H9 (cell line): ENCODE measurements around the gene NDUFV2. TPM values are rescaled to one million over a fixed set of nuclear protein-coding genes. Genes with fewer than 3 reads are reported as not detected.

ENCODE experiments used
- DNase-seq: peaks from one replicate; pipeline ENCODE4 v3.0.0-alpha.2; 2017
- H2AFZ ChIP-seq: one replicate; pipeline ENCODE4 v1.6.1; 2013; ENCODE audit warnings: mild to moderate bottlenecking, low read length, control low read depth, moderate library complexity
- H2AK5ac ChIP-seq: 2 replicates; pipeline ENCODE4 v1.6.1; 2013; ENCODE audit warnings: low read length, control low read depth, mixed read lengths; ENCODE audit not compliant: insufficient read length
- H2BK120ac ChIP-seq: one replicate; pipeline ENCODE4 v1.6.1; 2013; ENCODE audit warnings: low read depth, mild to moderate bottlenecking, low read length, control low read depth, inconsistent platforms; ENCODE audit not compliant: poor library complexity, severe bottlenecking
- H2BK12ac ChIP-seq: 2 replicates; pipeline ENCODE4 v1.6.1; 2013; ENCODE audit warnings: low read length, control low read depth, mixed read lengths, low read depth; ENCODE audit not compliant: insufficient read length
- H2BK15ac ChIP-seq: 2 replicates; pipeline ENCODE4 v1.6.1; 2013; ENCODE audit warnings: low read depth, low read length, control low read depth
- H2BK20ac ChIP-seq: one replicate; pipeline ENCODE4 v1.6.1; 2013; ENCODE audit warnings: low read depth, mild to moderate bottlenecking, low read length, control low read depth, inconsistent platforms; ENCODE audit not compliant: poor library complexity, severe bottlenecking
- H2BK5ac ChIP-seq: 2 replicates; pipeline ENCODE4 v1.6.1; 2013; ENCODE audit warnings: low read length, control low read depth, mixed read lengths; ENCODE audit not compliant: insufficient read length
- H3K14ac ChIP-seq: 2 replicates; pipeline ENCODE4 v1.6.1; 2013; ENCODE audit warnings: low read length, control low read depth; ENCODE audit not compliant: insufficient read depth
- H3K18ac ChIP-seq: 2 replicates; pipeline ENCODE4 v1.6.1; 2013; ENCODE audit warnings: low read depth, mild to moderate bottlenecking, mixed read lengths, low read length, control low read depth; ENCODE audit not compliant: insufficient read length
- H3K23ac ChIP-seq: 2 replicates; pipeline ENCODE4 v1.6.1; 2013; ENCODE audit warnings: low read length, control low read depth, mixed read lengths, low read depth; ENCODE audit not compliant: insufficient read length
- H3K23me2 ChIP-seq: 2 replicates; pipeline ENCODE4 v1.6.1; 2013; ENCODE audit warnings: low read depth, mild to moderate bottlenecking, mixed read lengths, low read length, control low read depth; ENCODE audit not compliant: insufficient read length, poor library complexity, severe bottlenecking
- H3K27ac ChIP-seq: 2 replicates; pipeline ENCODE4 v1.5.1; 2013; ENCODE audit warnings: low read length, control low read depth, mixed read lengths, low read depth; ENCODE audit not compliant: insufficient read length
- H3K27me3 ChIP-seq: 2 replicates; pipeline ENCODE4 v1.6.1; 2013; ENCODE audit warnings: low read length, control low read depth, inconsistent platforms; ENCODE audit not compliant: insufficient read depth
- H3K4ac ChIP-seq: 2 replicates; pipeline ENCODE4 v1.6.1; 2013; ENCODE audit warnings: low read depth, mild to moderate bottlenecking, control low read depth, inconsistent platforms, low read length, moderate library complexity
- H3K4me1 ChIP-seq: 2 replicates; pipeline ENCODE4 v1.6.1; 2013; ENCODE audit warnings: low read length, control low read depth, inconsistent platforms; ENCODE audit not compliant: insufficient read depth
- H3K4me2 ChIP-seq: 2 replicates; pipeline ENCODE4 v1.6.1; 2013; ENCODE audit warnings: low read length, control low read depth, mixed read lengths; ENCODE audit not compliant: insufficient read length, insufficient read depth
- H3K56ac ChIP-seq: 2 replicates; pipeline ENCODE4 v1.6.1; 2013; ENCODE audit warnings: low read depth, mild to moderate bottlenecking, mixed read lengths, low read length, control low read depth; ENCODE audit not compliant: insufficient read length
- H3K79me1 ChIP-seq: 2 replicates; pipeline ENCODE4 v1.6.1; 2013; ENCODE audit warnings: low read depth, mild to moderate bottlenecking, moderate library complexity, low read length, control low read depth, inconsistent platforms; ENCODE audit not compliant: insufficient read depth, poor library complexity, severe bottlenecking
- H3K79me2 ChIP-seq: 2 replicates; pipeline ENCODE4 v1.6.1; 2013; ENCODE audit warnings: low read length, control low read depth, inconsistent platforms; ENCODE audit not compliant: insufficient read depth
- H3K9ac ChIP-seq: 2 replicates; pipeline ENCODE4 v1.6.1; 2013; ENCODE audit warnings: low read length, control low read depth, mixed read lengths; ENCODE audit not compliant: insufficient read length; ENCODE audit errors: extremely low read depth
- H3K9me3 ChIP-seq: one replicate; pipeline ENCODE4 v1.6.1; 2013; ENCODE audit warnings: low read depth, low read length, inconsistent platforms; ENCODE audit not compliant: control insufficient read depth
- H3T11ph ChIP-seq: one replicate; pipeline ENCODE4 v1.6.1; 2013; ENCODE audit warnings: mild to moderate bottlenecking, low read length, control low read depth, inconsistent platforms
- H4K20me1 ChIP-seq: one replicate; pipeline ENCODE4 v1.6.1; 2013; ENCODE audit not compliant: control insufficient read depth, insufficient read length, insufficient read depth
- H4K5ac ChIP-seq: 2 replicates; pipeline ENCODE4 v1.6.1; 2013; ENCODE audit warnings: low read depth, mild to moderate bottlenecking, mixed read lengths, low read length, control low read depth; ENCODE audit not compliant: insufficient read length
- H4K8ac ChIP-seq: replicated peaks from 2 replicates; pipeline ENCODE4 v1.6.1; 2013; ENCODE audit warnings: low read length, control low read depth, mixed read lengths, low read depth; ENCODE audit not compliant: insufficient read length
- H4K91ac ChIP-seq: 2 replicates; pipeline ENCODE4 v1.6.1; 2013; ENCODE audit warnings: low read depth, mild to moderate bottlenecking, moderate library complexity, mixed read lengths, low read length, control low read depth; ENCODE audit not compliant: insufficient read length
- H3K27ac Mint-ChIP-seq, 3 experiments: 2 replicates in 2 of 3; 3 replicates in 1 of 3; pipeline ENCODE4 v1.8.0; 2020 to 2021; ENCODE audit warnings: mixed read lengths in 3 of 3, mild to moderate bottlenecking in 1 of 3, moderate library complexity in 1 of 3
- H3K27me3 Mint-ChIP-seq: 2 replicates; pipeline ENCODE4 v1.8.0; 2021; ENCODE audit warnings: low read depth, mild to moderate bottlenecking, moderate library complexity, mixed read lengths
- H3K36me3 Mint-ChIP-seq, 3 experiments: 2 replicates in 2 of 3; 3 replicates in 1 of 3; pipeline ENCODE4 v1.8.0; 2020 to 2021; ENCODE audit warnings: low read depth in 3 of 3, mixed read lengths in 3 of 3; ENCODE audit not compliant: insufficient read depth in 1 of 3
- H3K4me1 Mint-ChIP-seq, 2 experiments: 2 replicates each; pipeline ENCODE4 v1.8.0; 2020; ENCODE audit warnings: mixed read lengths in 2 of 2
- H3K4me3 Mint-ChIP-seq, 2 experiments: 2 replicates in 1 of 2; 3 replicates in 1 of 2; pipeline ENCODE4 v1.8.0; 2020 to 2021; ENCODE audit warnings: mild to moderate bottlenecking in 2 of 2, mixed read lengths in 2 of 2, moderate library complexity in 1 of 2
- H3K9me3 Mint-ChIP-seq, 2 experiments: 2 replicates in 1 of 2; 3 replicates in 1 of 2; pipeline ENCODE4 v1.8.0; 2020; ENCODE audit warnings: mild to moderate bottlenecking in 2 of 2, mixed read lengths in 2 of 2, moderate library complexity in 1 of 2
- CTCF ChIP-seq: fragments of 200-600 bp; sonication (generic); conservative IDR thresholded peaks from 3 replicates; pipeline ENCODE4 v1.8.0; 2021; ENCODE audit warnings: antibody characterized with exemption, mild to moderate bottlenecking
- WGBS: extraction: QIAGEN DNeasy Blood & Tissue Kit; methylation state at CpG from one replicate; pipeline ENCODE4 v1.1.7; 2013; ENCODE audit warnings: missing lambda C conversion rate, low lambda C conversion rate, mixed read lengths; ENCODE audit not compliant: insufficient read length; ENCODE audit errors: extremely low coverage; 5-methylcytosine and 5-hydroxymethylcytosine counted together
- total RNA-seq: library from RNA; stranded (reverse); gene quantifications from 2 replicates; pipeline ENCODE4 v1.2.1, GENCODE V29; 2021

NDUFV2 gene
- total RNA-seq, 1 experiment from 2014 or later: 206 TPM

- no peaks in the 10 kb centered on the region for H3K79me1 ChIP-seq
- H3K36me3 Mint-ChIP-seq: 0 out of 7 replicates have a peak, but pooled peaks cover 0 to under 1% (median 0%) of the 10 kb centered on the region in 3 experiments
- no peak overlapping the region for H2BK15ac ChIP-seq
- no peak for TF ChIP-seq CTCF
- H2BK120ac ChIP-seq: no peak overlapping the region
- H3K14ac ChIP-seq: no peak overlapping the region
- no peak overlapping the region for H4K91ac ChIP-seq
- DNase-seq: no peak
- no peaks in the 10 kb centered on the region for H3K9me3 ChIP-seq
- H2BK5ac ChIP-seq: no peak overlapping the region
- no peak overlapping the region for H3K27ac Mint-ChIP-seq
- H3K23me2 ChIP-seq: no peaks in the 10 kb centered on the region
- no peak overlapping the region for H3K4ac ChIP-seq
- no peak overlapping the region for H3K56ac ChIP-seq
- no peaks in the 10 kb centered on the region for H3K4me1 ChIP-seq
- H3K4me2 ChIP-seq: no peak overlapping the region
- H3K18ac ChIP-seq: no peak overlapping the region
- H2AFZ ChIP-seq: no peak overlapping the region
- H3K27me3 Mint-ChIP-seq: no peaks in the 10 kb centered on the region
- no peak overlapping the region for H3K23ac ChIP-seq
- H2BK20ac ChIP-seq: no peak overlapping the region
- peaks cover under 1 to 2% of the 10 kb centered on the region in 2 experiments; a peak in 3 of 5 replicates for H3K9me3 Mint-ChIP-seq
- no peak overlapping the region for H3K27ac ChIP-seq
- H4K8ac ChIP-seq: no peak overlapping the region
- H3K27me3 ChIP-seq: no peaks in the 10 kb centered on the region
- H2BK12ac ChIP-seq: no peak overlapping the region
- no peak overlapping the region for H4K5ac ChIP-seq
- no peaks in the 10 kb centered on the region for H3K4me1 Mint-ChIP-seq
- no peak overlapping the region for H3K4me3 Mint-ChIP-seq
- no peaks in the 10 kb centered on the region for H4K20me1 ChIP-seq
- H2AK5ac ChIP-seq: no peak overlapping the region
- WGBS: no CpG with 5 or more reads among the region's 4 CpGs
- no peak overlapping the region for H3T11ph ChIP-seq
- H3K79me2 ChIP-seq: no peaks in the 10 kb centered on the region
- H3K9ac ChIP-seq: no peak overlapping the region
These were observed 44.1 kb upstream of the NDUFV2 start for GRCh38 chr18:9058406-9058805.
